Measurements from ENCODE around the gene POM121C.
"Not testable (repeated sequence)": the region's sequence is repeated elsewhere in the genome, so short reads cannot be mapped to it uniquely, and the experiment has no call there.

- TF ChIP-seq, protein P1, sequence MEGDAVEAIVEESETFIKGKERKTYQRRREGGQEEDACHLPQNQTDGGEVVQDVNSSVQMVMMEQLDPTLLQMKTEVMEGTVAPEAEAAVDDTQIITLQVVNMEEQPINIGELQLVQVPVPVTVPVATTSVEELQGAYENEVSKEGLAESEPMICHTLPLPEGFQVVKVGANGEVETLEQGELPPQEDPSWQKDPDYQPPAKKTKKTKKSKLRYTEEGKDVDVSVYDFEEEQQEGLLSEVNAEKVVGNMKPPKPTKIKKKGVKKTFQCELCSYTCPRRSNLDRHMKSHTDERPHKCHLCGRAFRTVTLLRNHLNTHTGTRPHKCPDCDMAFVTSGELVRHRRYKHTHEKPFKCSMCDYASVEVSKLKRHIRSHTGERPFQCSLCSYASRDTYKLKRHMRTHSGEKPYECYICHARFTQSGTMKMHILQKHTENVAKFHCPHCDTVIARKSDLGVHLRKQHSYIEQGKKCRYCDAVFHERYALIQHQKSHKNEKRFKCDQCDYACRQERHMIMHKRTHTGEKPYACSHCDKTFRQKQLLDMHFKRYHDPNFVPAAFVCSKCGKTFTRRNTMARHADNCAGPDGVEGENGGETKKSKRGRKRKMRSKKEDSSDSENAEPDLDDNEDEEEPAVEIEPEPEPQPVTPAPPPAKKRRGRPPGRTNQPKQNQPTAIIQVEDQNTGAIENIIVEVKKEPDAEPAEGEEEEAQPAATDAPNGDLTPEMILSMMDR (IDR thresholded peaks at IDR 0.05 in 8 of 11, conservative IDR thresholded peaks at IDR 0.05 in 3 of 11), result not testable (repeated sequence)
- TF ChIP-seq POLR2AphosphoS5 (IDR thresholded peaks at IDR 0.05), result not testable (repeated sequence)
Measured at GRCh38 chr7:75456403-75456802, 29.7 kb downstream of the POM121C start.
